K562 (cell line): ENCODE results near the gene ARHGAP24.

Experiments used
- NR1H2 ChIP-seq: sonication (generic); formaldehyde crosslinking; IDR thresholded peaks from 2 replicates; pipeline ENCODE4 v1.4.0; 2020; ENCODE audit warnings: mild to moderate bottlenecking, missing genetic modification reagents
- ZNF57 ChIP-seq: fragments of 450-650 bp; formaldehyde crosslinking; IDR thresholded peaks from 2 replicates; pipeline ENCODE4 v1.4.0; 2020; ENCODE audit warnings: mild to moderate bottlenecking, moderate library complexity
- TF ChIP-seq, protein P1 (sequence below): sonication (generic); formaldehyde crosslinking; IDR thresholded peaks from 2 replicates; pipeline ENCODE4 v1.8.1; 2023; ENCODE audit warnings: mild to moderate bottlenecking, missing genetic modification reagents

DNA sequence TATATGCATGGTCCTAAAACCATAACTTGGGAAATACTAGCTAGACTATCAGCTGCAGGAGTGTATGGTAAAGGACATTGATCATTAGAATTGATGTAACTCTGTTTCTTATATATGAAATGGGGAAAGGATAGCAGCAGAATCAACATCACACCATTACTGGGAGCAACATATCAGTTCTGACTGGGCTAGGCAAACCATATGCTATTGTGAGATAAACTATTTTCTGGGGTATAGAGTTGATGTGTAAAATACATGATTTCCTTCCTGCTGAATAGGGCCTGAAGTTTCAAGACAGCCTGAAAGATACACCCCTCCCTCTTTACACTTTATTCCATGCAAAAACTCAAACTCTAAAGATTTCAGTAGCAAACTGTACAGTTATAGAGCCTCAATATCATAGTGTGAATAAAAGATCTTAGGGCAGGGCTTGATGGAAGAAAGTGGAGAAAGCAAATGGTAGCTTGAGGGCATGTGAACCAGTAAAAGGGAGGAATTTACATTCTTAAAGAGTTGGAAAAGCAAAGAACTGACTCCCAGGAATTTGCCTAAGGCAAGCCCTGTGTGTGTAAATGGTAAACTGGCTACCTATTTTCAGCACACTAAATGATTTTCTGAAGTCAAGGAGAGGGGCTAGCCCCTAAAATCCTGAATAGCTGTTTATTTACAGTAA is 480.8 kb downstream of the ARHGAP24 start:
- TF ChIP-seq NR1H2 (CRISPR knock-in tag) (no peak), ZNF57 (CRISPR knock-in tag) (no peak)
- TF ChIP-seq, protein P1, sequence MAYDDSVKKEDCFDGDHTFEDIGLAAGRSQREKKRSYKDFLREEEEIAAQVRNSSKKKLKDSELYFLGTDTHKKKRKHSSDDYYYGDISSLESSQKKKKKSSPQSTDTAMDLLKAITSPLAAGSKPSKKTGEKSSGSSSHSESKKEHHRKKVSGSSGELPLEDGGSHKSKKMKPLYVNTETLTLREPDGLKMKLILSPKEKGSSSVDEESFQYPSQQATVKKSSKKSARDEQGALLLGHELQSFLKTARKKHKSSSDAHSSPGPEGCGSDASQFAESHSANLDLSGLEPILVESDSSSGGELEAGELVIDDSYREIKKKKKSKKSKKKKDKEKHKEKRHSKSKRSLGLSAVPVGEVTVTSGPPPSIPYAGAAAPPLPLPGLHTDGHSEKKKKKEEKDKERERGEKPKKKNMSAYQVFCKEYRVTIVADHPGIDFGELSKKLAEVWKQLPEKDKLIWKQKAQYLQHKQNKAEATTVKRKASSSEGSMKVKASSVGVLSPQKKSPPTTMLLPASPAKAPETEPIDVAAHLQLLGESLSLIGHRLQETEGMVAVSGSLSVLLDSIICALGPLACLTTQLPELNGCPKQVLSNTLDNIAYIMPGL (CRISPR knock-in tag): no peak
